A673 (cell line): ENCODE results near the gene LIF. TPM values are rescaled to one million over a fixed set of nuclear protein-coding genes. Genes with fewer than 3 reads are reported as not detected.
"Not testable (repeated sequence)": the region's sequence is repeated elsewhere in the genome, so short reads cannot be mapped to it uniquely, and the experiment has no call there.

Experiments
- BruUV-seq: library from RNA; stranded (reverse); fragments of 400-500 nt; replicated peaks from 2 replicates; lab custom pipeline; 2021; lab: Mats Ljungman, UMichigan
- CTCF ChIA-PET: fragments of 300-600 bp; sonication (Branson Sonifier 250); formaldehyde crosslinking; loops from one replicate; lab custom pipeline; 2022; ENCODE audit warnings: antibody characterized with exemption; lab: Charles Lee
- POLR2A ChIA-PET: fragments of 300-600 bp; sonication (Branson Sonifier 250); formaldehyde crosslinking; loops from one replicate; lab custom pipeline; 2022; ENCODE audit warnings: antibody characterized with exemption; ENCODE audit not compliant: low non-redundant PET; lab: Charles Lee
- DNase-seq: peaks from one replicate; pipeline ENCODE4 v3.0.0-alpha.2; 2015; ENCODE audit warnings: low spot score
- H3K27ac ChIP-seq: fragments of 200-600 bp; sonication (generic); 2 replicates; pipeline ENCODE4 v1.5.1; 2016; ENCODE audit warnings: mixed run types, low read depth, mild to moderate bottlenecking, mixed read lengths, antibody characterized with exemption, low read length; ENCODE audit not compliant: poor library complexity, severe bottlenecking
- H3K27me3 ChIP-seq: fragments of 200-600 bp; sonication (generic); replicated peaks from 2 replicates; pipeline ENCODE4 v1.6.1; 2017; ENCODE audit warnings: mixed run types, low read depth, mild to moderate bottlenecking, mixed read lengths, antibody characterized with exemption, low read length; ENCODE audit not compliant: insufficient read depth, poor library complexity
- H3K36me3 ChIP-seq: fragments of 200-600 bp; sonication (generic); 2 replicates; pipeline ENCODE4 v1.6.1; 2016; ENCODE audit warnings: mixed run types, mild to moderate bottlenecking, mixed read lengths, antibody characterized with exemption, low read length; ENCODE audit not compliant: insufficient read depth, poor library complexity, severe bottlenecking
- H3K4me1 ChIP-seq: fragments of 200-600 bp; sonication (generic); 2 replicates; pipeline ENCODE4 v1.6.1; 2017; ENCODE audit warnings: mixed run types, mild to moderate bottlenecking, mixed read lengths, antibody characterized with exemption, low read length; ENCODE audit not compliant: insufficient read depth, poor library complexity, severe bottlenecking
- H3K4me3 ChIP-seq: fragments of 200-600 bp; sonication (generic); 2 replicates; pipeline ENCODE4 v1.5.1; 2016; ENCODE audit warnings: low read depth, mixed run types, mild to moderate bottlenecking, mixed read lengths, low read length; ENCODE audit not compliant: poor library complexity, severe bottlenecking
- H3K9me3 ChIP-seq: fragments of 200-600 bp; sonication (generic); 2 replicates; pipeline ENCODE4 v1.6.1; 2016; ENCODE audit warnings: mixed run types, low read depth, mild to moderate bottlenecking, mixed read lengths, antibody characterized with exemption, low read length; ENCODE audit not compliant: poor library complexity, severe bottlenecking
- EZH2 ChIP-seq: fragments of 200-600 bp; sonication (generic); IDR thresholded peaks from 2 replicates; pipeline ENCODE4 v1.6.1; 2017; ENCODE audit warnings: borderline replicate concordance, low read depth, mild to moderate bottlenecking, mixed read lengths, antibody characterized with exemption, low read length; ENCODE audit not compliant: poor library complexity, severe bottlenecking
- intact Hi-C: fragments of 100-400 bp; cut with micrococcal nuclease; formaldehyde crosslinking; loops from one replicate; pipeline ENCODE4 v1.10.0; 2022; ENCODE audit not compliant: unreplicated experiment
- total RNA-seq: library from RNA; stranded (reverse); gene quantifications from 2 replicates; pipeline ENCODE4 v1.2.3, GENCODE V29; 2021
- TF ChIP-seq, protein P1 (sequence below): fragments of 300-800, 200-600 bp; sonication (generic); conservative IDR thresholded peaks from 2 replicates; pipeline ENCODE4 v1.5.1; 2017; ENCODE audit warnings: low read depth, mild to moderate bottlenecking, antibody characterized with exemption, low read length, moderate library complexity, mixed read lengths

LIF gene
- total RNA-seq, 1 experiment from 2014 or later, result 0.24 TPM

DNA sequence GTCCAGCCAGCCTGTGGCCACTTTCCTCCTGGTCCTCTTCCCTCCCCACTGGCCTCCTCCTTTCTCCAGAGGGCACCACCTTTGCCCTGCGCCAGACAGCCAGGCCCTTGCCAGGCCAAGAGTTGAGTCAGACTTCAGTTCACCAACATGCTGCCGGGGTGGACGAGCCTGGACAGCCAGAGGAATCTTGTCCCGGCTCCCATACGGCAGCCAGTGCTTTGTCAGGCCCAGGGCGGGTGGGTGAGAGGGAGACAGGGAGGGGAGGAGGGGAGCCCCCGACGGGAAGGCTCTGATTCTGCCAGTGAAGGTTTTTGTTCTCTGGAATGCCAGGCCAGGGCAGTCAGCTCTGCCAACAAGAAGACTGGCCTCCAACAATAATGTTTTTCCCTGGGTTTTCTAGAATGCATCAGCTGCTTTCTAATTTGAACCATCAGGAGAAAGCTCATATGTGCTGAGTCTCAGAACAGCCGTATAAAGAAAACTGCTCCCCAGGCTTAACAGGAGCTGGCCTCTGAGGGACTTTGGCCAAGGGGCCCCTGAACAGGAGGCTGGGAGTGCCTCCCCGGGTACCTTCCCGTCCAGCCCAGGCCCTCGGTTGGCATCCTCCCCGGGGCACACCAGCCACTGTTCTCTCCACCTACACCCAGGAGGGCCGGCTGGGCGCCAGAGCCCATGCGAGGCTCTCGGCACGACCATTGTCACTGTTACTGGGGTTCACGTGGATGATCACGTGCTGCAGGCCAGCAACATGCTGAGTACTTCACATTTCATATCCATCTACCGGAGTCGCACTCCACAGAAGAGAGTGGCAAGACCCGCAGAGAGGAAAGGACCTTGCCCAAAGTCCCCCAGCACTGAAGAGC, 28.6 kb downstream of the LIF start:
- Histone ChIP-seq H3K27ac (no peak overlapping the region), H3K9me3 (no peaks in the 10 kb centered on the region), H3K36me3 (no peaks in the 10 kb centered on the region), H3K4me3 (no peak overlapping the region), H3K4me1 (no peaks in the 10 kb centered on the region), H3K27me3 (no peaks in the 10 kb centered on the region)
- TF ChIP-seq, protein P1, sequence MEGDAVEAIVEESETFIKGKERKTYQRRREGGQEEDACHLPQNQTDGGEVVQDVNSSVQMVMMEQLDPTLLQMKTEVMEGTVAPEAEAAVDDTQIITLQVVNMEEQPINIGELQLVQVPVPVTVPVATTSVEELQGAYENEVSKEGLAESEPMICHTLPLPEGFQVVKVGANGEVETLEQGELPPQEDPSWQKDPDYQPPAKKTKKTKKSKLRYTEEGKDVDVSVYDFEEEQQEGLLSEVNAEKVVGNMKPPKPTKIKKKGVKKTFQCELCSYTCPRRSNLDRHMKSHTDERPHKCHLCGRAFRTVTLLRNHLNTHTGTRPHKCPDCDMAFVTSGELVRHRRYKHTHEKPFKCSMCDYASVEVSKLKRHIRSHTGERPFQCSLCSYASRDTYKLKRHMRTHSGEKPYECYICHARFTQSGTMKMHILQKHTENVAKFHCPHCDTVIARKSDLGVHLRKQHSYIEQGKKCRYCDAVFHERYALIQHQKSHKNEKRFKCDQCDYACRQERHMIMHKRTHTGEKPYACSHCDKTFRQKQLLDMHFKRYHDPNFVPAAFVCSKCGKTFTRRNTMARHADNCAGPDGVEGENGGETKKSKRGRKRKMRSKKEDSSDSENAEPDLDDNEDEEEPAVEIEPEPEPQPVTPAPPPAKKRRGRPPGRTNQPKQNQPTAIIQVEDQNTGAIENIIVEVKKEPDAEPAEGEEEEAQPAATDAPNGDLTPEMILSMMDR, result no peak
- no peak for TF ChIP-seq EZH2
- DNase-seq, result no peak
- ChIA-PET CTCF (interaction anchor here (0.6 kb wide), 2 partner anchors 11 to 324 kb away, joined by 3 to 4 read pairs; no protein-coding TSS in a partner anchor), POLR2A (no interaction called here)
- intact Hi-C loops, result no loop called here
- no TSS peak for BruUV-seq

DNA sequence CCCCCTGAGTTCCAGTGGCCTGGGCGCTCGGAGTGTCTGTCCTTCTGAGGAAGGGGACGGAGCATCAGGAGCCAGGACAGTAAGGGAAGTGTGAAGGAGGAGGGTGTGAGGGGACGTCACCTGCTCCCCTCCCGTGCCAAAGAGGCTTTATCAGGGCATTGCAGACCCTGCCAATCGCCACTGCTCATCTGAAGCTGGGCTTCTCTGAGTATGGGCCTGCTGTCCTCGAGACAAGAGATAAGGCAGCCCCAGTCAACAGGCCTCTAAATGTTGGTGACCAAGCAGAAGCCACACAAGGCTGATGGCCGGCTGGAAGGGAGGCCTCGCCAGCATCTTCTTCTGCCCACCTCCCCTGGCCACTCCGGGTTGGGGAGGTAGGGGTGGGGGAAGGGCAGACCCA, 29.8 kb downstream of the LIF start:
- CTCF ChIA-PET, result no interaction called here
- H3K36me3 ChIP-seq, result no peaks in the 10 kb centered on the region
- no peaks in the 10 kb centered on the region for H3K4me1 ChIP-seq
- POLR2A ChIA-PET, result no interaction called here
- no peaks in the 10 kb centered on the region for H3K27me3 ChIP-seq
- DNase-seq, result no peak
- H3K9me3 ChIP-seq, result no peaks in the 10 kb centered on the region
- intact Hi-C loops, result no loop called here
- TF ChIP-seq, protein P1, result no peak
- TF ChIP-seq EZH2, result no peak
- BruUV-seq, result no TSS peak
- H3K27ac ChIP-seq, result no peak overlapping the region
- no peak overlapping the region for H3K4me3 ChIP-seq

DNA sequence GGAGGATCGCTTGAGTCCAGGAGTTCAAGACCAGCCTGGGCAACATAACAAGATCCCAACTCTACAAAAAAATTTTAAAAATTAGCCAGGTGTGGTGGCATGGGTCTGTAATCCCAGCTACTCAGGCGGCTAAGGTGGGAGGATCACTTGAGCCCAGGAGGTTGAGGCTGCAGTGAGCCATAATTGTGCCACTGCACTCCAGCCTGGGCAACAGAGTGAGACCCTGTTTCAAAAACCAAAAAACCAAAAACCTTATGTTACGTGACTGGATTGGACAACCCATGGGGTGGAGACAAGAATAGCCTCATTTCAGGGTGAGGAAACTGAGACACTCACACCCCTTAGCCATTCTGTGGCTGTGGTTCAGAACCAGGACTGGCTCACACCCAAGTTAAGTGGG, 30.3 kb downstream of the LIF start:
- POLR2A ChIA-PET, H3K27me3 ChIP-seq, CTCF ChIA-PET, H3K4me1 ChIP-seq, H3K27ac ChIP-seq, intact Hi-C loops, DNase-seq, BruUV-seq, H3K36me3 ChIP-seq, H3K9me3 ChIP-seq, H3K4me3 ChIP-seq: not testable (repeated sequence)
